HepG2 (cell line): ENCODE data around the gene ZC3H8. TPM values are rescaled to one million over a fixed set of nuclear protein-coding genes. Genes with fewer than 3 reads are reported as not detected.
A peak's percentile ranks its signal among the peaks of the same experiment; 100 is the strongest.

Experiments used
- BHLHE40 ChIP-seq: IDR thresholded peaks from 2 replicates; pipeline ENCODE4 v1.6.1; 2011; ENCODE audit warnings: low read length, improper control_type of control experiment
- BORCS8-MEF2B ChIP-seq: sonication (generic); formaldehyde crosslinking; IDR thresholded peaks from 2 replicates; pipeline ENCODE4 v1.8.0; 2022; ENCODE audit warnings: mild to moderate bottlenecking, missing genetic modification reagents
- BRCA1 ChIP-seq: sonication (generic); formaldehyde crosslinking; IDR thresholded peaks from 2 replicates; pipeline ENCODE4 v1.4.0; 2020; ENCODE audit warnings: missing genetic modification reagents
- FOXK1 ChIP-seq: sonication (generic); formaldehyde crosslinking; IDR thresholded peaks from 2 replicates; pipeline ENCODE4 v1.4.0; 2020; ENCODE audit warnings: low read depth, missing genetic modification reagents, borderline replicate concordance
- KAT8 ChIP-seq: IDR thresholded peaks from 2 replicates; pipeline ENCODE4 v1.6.1; 2016; ENCODE audit warnings: missing genetic modification reagents, missing compliant biosample characterization
- MAX ChIP-seq: IDR thresholded peaks from 2 replicates; pipeline ENCODE4 v1.6.1; 2012; ENCODE audit warnings: inconsistent platforms
- SOX13 ChIP-seq, 3 experiments: fragments of 450-650 bp in 1 of 3; sonication (generic) in 1 of 3; formaldehyde crosslinking in 1 of 3; IDR thresholded peaks in 2 of 3; conservative IDR thresholded peaks in 1 of 3; 2 replicates each; pipeline versions ENCODE4 v1.5.0 to v1.6.1; 2016 to 2020; ENCODE audit warnings: antibody characterized with exemption in 1 of 3, mild to moderate bottlenecking in 1 of 3, missing compliant biosample characterization in 1 of 3, missing genetic modification reagents in 1 of 3, moderate library complexity in 1 of 3
- ZC3H4 ChIP-seq: sonication (generic); formaldehyde crosslinking; IDR thresholded peaks from 2 replicates; pipeline ENCODE4 v1.4.0; 2020; ENCODE audit warnings: missing genetic modification reagents, borderline replicate concordance
- ZNF441 ChIP-seq: sonication (generic); formaldehyde crosslinking; IDR thresholded peaks from 2 replicates; pipeline ENCODE4 v1.7.0; 2021; ENCODE audit warnings: missing genetic modification reagents, borderline replicate concordance
- ZNF687 ChIP-seq: sonication (generic); formaldehyde crosslinking; IDR thresholded peaks from 2 replicates; pipeline ENCODE4 v1.5.1; 2020; ENCODE audit warnings: mild to moderate bottlenecking, missing genetic modification reagents, moderate library complexity
- ZNF768 ChIP-seq: sonication (generic); formaldehyde crosslinking; IDR thresholded peaks from 2 replicates; pipeline ENCODE4 v1.4.0; 2020; ENCODE audit warnings: missing genetic modification reagents
- ZNF839 ChIP-seq: sonication (generic); formaldehyde crosslinking; IDR thresholded peaks from 2 replicates; pipeline ENCODE4 v1.4.0; 2020; ENCODE audit warnings: missing genetic modification reagents, mild to moderate bottlenecking, borderline replicate concordance
- polyA plus RNA-seq, 8 experiments: library from polyadenylated mRNA; depleted of rRNA in 3 of 8; stranded (reverse) in 7 of 8; unstranded in 1 of 8; fragments of >200 nt; fragmentation: Illumina TruSeq in 4 of 8; extraction: Trizol in 4 of 8; gene quantifications; 2 replicates each; pipeline versions ENCODE4 v1.2.1 to v1.2.3, GENCODE V29; 2011 to 2016; ENCODE audit warnings: low read depth in 4 of 8, missing spikeins in 1 of 8, mixed read lengths in 1 of 8; ENCODE audit not compliant: insufficient read depth in 1 of 8
- total RNA-seq, 5 experiments: library from RNA; depleted of rRNA; stranded (reverse); fragments of >200 nt; fragmentation: Illumina TruSeq; extraction: Trizol; gene quantifications; 2 replicates each; pipeline ENCODE4 v1.2.3, GENCODE V29; 2016; ENCODE audit warnings: low read depth in 1 of 5
- TF ChIP-seq, protein P1 (sequence below): fragments of 450-650 bp; IDR thresholded peaks from 2 replicates; pipeline ENCODE4 v1.6.1; 2016
- TF ChIP-seq, protein P2 (sequence below): sonication (generic); formaldehyde crosslinking; conservative IDR thresholded peaks from 2 replicates; pipeline ENCODE4 v1.4.0; 2020; ENCODE audit warnings: missing genetic modification reagents
- TF ChIP-seq, protein P3 (sequence below): sonication (generic); formaldehyde crosslinking; IDR thresholded peaks from 2 replicates; pipeline ENCODE4 v1.4.0; 2020; ENCODE audit warnings: low read depth, mild to moderate bottlenecking, missing genetic modification reagents

ZC3H8 gene
- total and polyA plus RNA-seq, 2 of the 13 experiments (the other 11 are each of a cell fraction or from before 2014, with no cell fraction given) = 4.5 to 17.0 TPM

- peak; percentile 97 for TF ChIP-seq BHLHE40
- no peak for TF ChIP-seq BRCA1 (CRISPR knock-in tag)
- TF ChIP-seq, protein P1, sequence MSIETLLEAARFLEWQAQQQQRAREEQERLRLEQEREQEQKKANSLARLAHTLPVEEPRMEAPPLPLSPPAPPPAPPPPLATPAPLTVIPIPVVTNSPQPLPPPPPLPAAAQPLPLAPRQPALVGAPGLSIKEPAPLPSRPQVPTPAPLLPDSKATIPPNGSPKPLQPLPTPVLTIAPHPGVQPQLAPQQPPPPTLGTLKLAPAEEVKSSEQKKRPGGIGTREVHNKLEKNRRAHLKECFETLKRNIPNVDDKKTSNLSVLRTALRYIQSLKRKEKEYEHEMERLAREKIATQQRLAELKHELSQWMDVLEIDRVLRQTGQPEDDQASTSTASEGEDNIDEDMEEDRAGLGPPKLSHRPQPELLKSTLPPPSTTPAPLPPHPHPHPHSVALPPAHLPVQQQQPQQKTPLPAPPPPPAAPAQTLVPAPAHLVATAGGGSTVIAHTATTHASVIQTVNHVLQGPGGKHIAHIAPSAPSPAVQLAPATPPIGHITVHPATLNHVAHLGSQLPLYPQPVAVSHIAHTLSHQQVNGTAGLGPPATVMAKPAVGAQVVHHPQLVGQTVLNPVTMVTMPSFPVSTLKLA = no peak
- TF ChIP-seq ZC3H4 (CRISPR knock-in tag) = no peak; the same call in 1 of the 2 replicates
- peak; percentile 30 for TF ChIP-seq ZNF687 (CRISPR knock-in tag)
- TF ChIP-seq ZNF768 = peak; percentile 77; the same call in 1 of the 2 replicates
- TF ChIP-seq MAX = peak; percentile 76; the same call in 1 of the 2 replicates
- TF ChIP-seq, protein P2, sequence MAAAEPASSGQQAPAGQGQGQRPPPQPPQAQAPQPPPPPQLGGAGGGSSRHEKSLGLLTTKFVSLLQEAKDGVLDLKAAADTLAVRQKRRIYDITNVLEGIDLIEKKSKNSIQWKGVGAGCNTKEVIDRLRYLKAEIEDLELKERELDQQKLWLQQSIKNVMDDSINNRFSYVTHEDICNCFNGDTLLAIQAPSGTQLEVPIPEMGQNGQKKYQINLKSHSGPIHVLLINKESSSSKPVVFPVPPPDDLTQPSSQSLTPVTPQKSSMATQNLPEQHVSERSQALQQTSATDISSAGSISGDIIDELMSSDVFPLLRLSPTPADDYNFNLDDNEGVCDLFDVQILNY = no peak
- peak; percentile 23; the same call in 1 of the 2 replicates for TF ChIP-seq KAT8
- peak; percentile 5; the same call in 1 of the 2 replicates for TF ChIP-seq BORCS8-MEF2B
- TF ChIP-seq, protein P3, sequence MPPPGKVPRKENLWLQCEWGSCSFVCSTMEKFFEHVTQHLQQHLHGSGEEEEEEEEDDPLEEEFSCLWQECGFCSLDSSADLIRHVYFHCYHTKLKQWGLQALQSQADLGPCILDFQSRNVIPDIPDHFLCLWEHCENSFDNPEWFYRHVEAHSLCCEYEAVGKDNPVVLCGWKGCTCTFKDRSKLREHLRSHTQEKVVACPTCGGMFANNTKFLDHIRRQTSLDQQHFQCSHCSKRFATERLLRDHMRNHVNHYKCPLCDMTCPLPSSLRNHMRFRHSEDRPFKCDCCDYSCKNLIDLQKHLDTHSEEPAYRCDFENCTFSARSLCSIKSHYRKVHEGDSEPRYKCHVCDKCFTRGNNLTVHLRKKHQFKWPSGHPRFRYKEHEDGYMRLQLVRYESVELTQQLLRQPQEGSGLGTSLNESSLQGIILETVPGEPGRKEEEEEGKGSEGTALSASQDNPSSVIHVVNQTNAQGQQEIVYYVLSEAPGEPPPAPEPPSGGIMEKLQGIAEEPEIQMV = peak; percentile 15; the same call in 1 of the 2 replicates
- 0 out of 2 replicates have a peak, but pooled peaks have one; percentile 8 for TF ChIP-seq ZNF839 (CRISPR knock-in tag)
- no peak for TF ChIP-seq FOXK1 (CRISPR knock-in tag)
- TF ChIP-seq SOX13 (IDR thresholded peaks at IDR 0.05) = no peak; the same call in 1 of the 2 replicates
- TF ChIP-seq SOX13 (CRISPR knock-in tag; conservative IDR thresholded peaks at IDR 0.05 in 1 of 2, IDR thresholded peaks at IDR 0.05 in 1 of 2) = peak in 1 of 2 experiments; percentile 35; a peak in 1 of 4 replicates
- peak; percentile 47; the same call in 1 of the 2 replicates for TF ChIP-seq ZNF441 (CRISPR knock-in tag)
Measured at GRCh38 chr2:112275887-112276773, 21.3 kb upstream of the ZC3H8 start (continued).
